HEK293 (cell line): ENCODE results near the gene PIK3R6.

Experiments used
- CTCF ChIA-PET: fragments of 350-600 bp; formaldehyde crosslinking; extraction: SDS; loops from one replicate; lab custom pipeline; 2021; ENCODE audit warnings: antibody characterized with exemption; lab: Yijun Ruan, JAX
- POLR2A ChIA-PET: fragments of 300-600 bp; formaldehyde crosslinking; extraction: SDS; loops from one replicate; lab custom pipeline; 2020; ENCODE audit warnings: antibody characterized with exemption, inconsistent platforms; lab: Yijun Ruan, JAX
- H3K27ac ChIP-seq: fragments of 200-500 bp; sonication (Bioruptor generic); 2 replicates; pipeline ENCODE4 v1.5.1; 2014; ENCODE audit warnings: low read depth, low read length, control low read depth, inconsistent platforms; ENCODE audit errors: extremely low read depth
- H3K36me3 ChIP-seq, 2 experiments: fragments of 200-500 bp in 1 of 2; sonication (Bioruptor generic) in 1 of 2; 1 replicate in 1 of 2; 2 replicates in 1 of 2; pipeline ENCODE4 v1.5.1; 2014 to 2017; ENCODE audit warnings: inconsistent platforms in 2 of 2, low read length in 2 of 2; ENCODE audit not compliant: control insufficient read depth in 2 of 2, insufficient read depth in 1 of 2
- H3K4me1 ChIP-seq: fragments of 200-500 bp; sonication (Bioruptor generic); 2 replicates; pipeline ENCODE4 v1.5.1; 2014; ENCODE audit warnings: mild to moderate bottlenecking, low read length, inconsistent platforms; ENCODE audit not compliant: control insufficient read depth, insufficient read depth
- H3K4me3 ChIP-seq: 2 replicates; pipeline ENCODE4 v1.5.1; 2011; ENCODE audit warnings: low read depth, mild to moderate bottlenecking, control low read depth, low read length, moderate library complexity
- H3K9me3 ChIP-seq: fragments of 200-500 bp; sonication (Bioruptor generic); 2 replicates; pipeline ENCODE4 v1.5.1; 2014; ENCODE audit warnings: low read depth, low read length, inconsistent platforms; ENCODE audit not compliant: control insufficient read depth, insufficient read depth
- ATF2 ChIP-seq: fragments of 450-650 bp; formaldehyde crosslinking; IDR thresholded peaks from 2 replicates; pipeline ENCODE4 v1.5.1; 2016; ENCODE audit warnings: missing biosample characterization, missing genetic modification characterization, low read depth
- KLF9 ChIP-seq: fragments of 450-650 bp; formaldehyde crosslinking; IDR thresholded peaks from 2 replicates; pipeline ENCODE4 v1.5.1; 2016; ENCODE audit warnings: missing biosample characterization, missing genetic modification characterization, low read depth
- PRDM1 ChIP-seq: fragments of 450-650 bp; formaldehyde crosslinking; IDR thresholded peaks from 2 replicates; pipeline ENCODE4; 2016; ENCODE audit warnings: missing biosample characterization, missing genetic modification characterization
- SETDB1 ChIP-seq: IDR thresholded peaks from one replicate; pipeline ENCODE4 v1.6.1; 2017; ENCODE audit warnings: mild to moderate bottlenecking, low read length, moderate library complexity, mixed read lengths; ENCODE audit not compliant: insufficient read length
- ZBTB11 ChIP-seq: fragments of 450-650 bp; formaldehyde crosslinking; conservative IDR thresholded peaks from 2 replicates; pipeline ENCODE4 v1.5.1; 2016; ENCODE audit warnings: low read depth, missing biosample characterization, missing genetic modification characterization
- ZBTB44 ChIP-seq: fragments of 450-650 bp; IDR thresholded peaks from 2 replicates; pipeline ENCODE4 v1.5.1; 2018; ENCODE audit warnings: missing biosample characterization, mild to moderate bottlenecking, missing genetic modification characterization
- ZBTB7A ChIP-seq: fragments of 450-650 bp; formaldehyde crosslinking; IDR thresholded peaks from 2 replicates; pipeline ENCODE4 v1.5.1; 2016; ENCODE audit warnings: low read depth, missing biosample characterization, missing genetic modification characterization
- ZFP69B ChIP-seq: fragments of 450-650 bp; formaldehyde crosslinking; IDR thresholded peaks from 2 replicates; pipeline ENCODE4 v1.5.1; 2016; ENCODE audit warnings: missing biosample characterization, missing genetic modification characterization
- ZNF133 ChIP-seq: fragments of 450-650 bp; formaldehyde crosslinking; IDR thresholded peaks from 2 replicates; pipeline ENCODE4 v1.5.1; 2016; ENCODE audit warnings: missing biosample characterization, missing genetic modification characterization
- ZNF23 ChIP-seq: fragments of 450-650 bp; formaldehyde crosslinking; IDR thresholded peaks from 2 replicates; pipeline ENCODE4 v1.5.1; 2016; ENCODE audit warnings: missing biosample characterization, missing genetic modification characterization, borderline replicate concordance
- ZNF239 ChIP-seq: fragments of 450-650 bp; formaldehyde crosslinking; IDR thresholded peaks from 2 replicates; pipeline ENCODE4 v1.5.1; 2016; ENCODE audit warnings: missing biosample characterization, missing genetic modification characterization
- ZNF341 ChIP-seq: fragments of 450-650 bp; formaldehyde crosslinking; IDR thresholded peaks from 2 replicates; pipeline ENCODE4; 2016; ENCODE audit warnings: low read depth, missing biosample characterization, missing genetic modification characterization
- ZNF366 ChIP-seq: fragments of 450-650 bp; formaldehyde crosslinking; conservative IDR thresholded peaks from 2 replicates; pipeline ENCODE4 v1.5.1; 2016; ENCODE audit warnings: missing biosample characterization, missing genetic modification characterization
- ZNF423 ChIP-seq: fragments of 450-650 bp; formaldehyde crosslinking; IDR thresholded peaks from 2 replicates; pipeline ENCODE4 v1.5.1; 2016; ENCODE audit warnings: missing biosample characterization, missing genetic modification characterization
- ZNF510 ChIP-seq: fragments of 450-650 bp; formaldehyde crosslinking; IDR thresholded peaks from 2 replicates; pipeline ENCODE4 v1.5.1; 2018; ENCODE audit warnings: mild to moderate bottlenecking, missing genetic modification characterization, missing biosample characterization; ENCODE audit not compliant: insufficient replicate concordance
- ZNF521 ChIP-seq: fragments of 450-650 bp; formaldehyde crosslinking; IDR thresholded peaks from 2 replicates; pipeline ENCODE4 v1.5.1; 2017; ENCODE audit warnings: missing biosample characterization, mild to moderate bottlenecking, missing genetic modification characterization
- ZNF677 ChIP-seq: fragments of 450-650 bp; IDR thresholded peaks from 2 replicates; pipeline ENCODE4 v1.5.0; 2018; ENCODE audit warnings: missing biosample characterization, mild to moderate bottlenecking, missing genetic modification characterization, moderate library complexity
- ZNF704 ChIP-seq: fragments of 450-650 bp; formaldehyde crosslinking; IDR thresholded peaks from 2 replicates; pipeline ENCODE4 v1.5.1; 2016; ENCODE audit warnings: missing biosample characterization, missing genetic modification characterization
- ZNF830 ChIP-seq: fragments of 450-650 bp; IDR thresholded peaks from 2 replicates; pipeline ENCODE4 v1.5.0; 2018; ENCODE audit warnings: missing biosample characterization, missing genetic modification characterization, low read depth, mild to moderate bottlenecking, moderate library complexity
- ZSCAN16 ChIP-seq: fragments of 450-650 bp; formaldehyde crosslinking; IDR thresholded peaks from 2 replicates; pipeline ENCODE4 v1.5.1; 2016; ENCODE audit warnings: missing biosample characterization, missing genetic modification characterization

Gene PIK3R6

GRCh38 chr17:8830141-8830540 lies 37.3 kb downstream of the PIK3R6 start:
- ChIA-PET CTCF (interaction anchor here (0.6 to 3.4 kb wide), 5 partner anchors 13 to 65 kb away, joined by 3 to 11 read pairs (median 4); no protein-coding TSS in a partner anchor), POLR2A (no interaction called here)
- Histone ChIP-seq H3K4me3 (no peak overlapping the region), H3K27ac (no peak overlapping the region), H3K9me3 (no peaks in the 10 kb centered on the region), H3K36me3 (no peaks in the 10 kb centered on the region), H3K4me1 (no peaks in the 10 kb centered on the region)
- TF ChIP-seq ATF2 (tag by site-specific recombination) (no peak), KLF9 (tag by site-specific recombination) (no peak), ZNF521 (tag by site-specific recombination) (no peak), ZNF341 (no peak), ZNF133 (tag by site-specific recombination) (no peak), ZNF423 (tag by site-specific recombination) (no peak), ZBTB7A (tag by site-specific recombination) (no peak), ZBTB44 (tag by site-specific recombination) (no peak), ZNF23 (tag by site-specific recombination) (no peak), ZNF704 (tag by site-specific recombination) (no peak), ZNF510 (tag by site-specific recombination) (no peak), ZNF677 (tag by site-specific recombination) (no peak), PRDM1 (tag by site-specific recombination) (no peak), ZFP69B (tag by site-specific recombination) (no peak), ZSCAN16 (tag by site-specific recombination) (no peak), ZNF366 (tag by site-specific recombination) (no peak), ZNF830 (no peak), ZBTB11 (tag by site-specific recombination) (no peak), SETDB1 (no peak), ZNF239 (tag by site-specific recombination) (no peak)
